ENCODE data around the gene CLK4.

The CLK4 gene

DNA sequence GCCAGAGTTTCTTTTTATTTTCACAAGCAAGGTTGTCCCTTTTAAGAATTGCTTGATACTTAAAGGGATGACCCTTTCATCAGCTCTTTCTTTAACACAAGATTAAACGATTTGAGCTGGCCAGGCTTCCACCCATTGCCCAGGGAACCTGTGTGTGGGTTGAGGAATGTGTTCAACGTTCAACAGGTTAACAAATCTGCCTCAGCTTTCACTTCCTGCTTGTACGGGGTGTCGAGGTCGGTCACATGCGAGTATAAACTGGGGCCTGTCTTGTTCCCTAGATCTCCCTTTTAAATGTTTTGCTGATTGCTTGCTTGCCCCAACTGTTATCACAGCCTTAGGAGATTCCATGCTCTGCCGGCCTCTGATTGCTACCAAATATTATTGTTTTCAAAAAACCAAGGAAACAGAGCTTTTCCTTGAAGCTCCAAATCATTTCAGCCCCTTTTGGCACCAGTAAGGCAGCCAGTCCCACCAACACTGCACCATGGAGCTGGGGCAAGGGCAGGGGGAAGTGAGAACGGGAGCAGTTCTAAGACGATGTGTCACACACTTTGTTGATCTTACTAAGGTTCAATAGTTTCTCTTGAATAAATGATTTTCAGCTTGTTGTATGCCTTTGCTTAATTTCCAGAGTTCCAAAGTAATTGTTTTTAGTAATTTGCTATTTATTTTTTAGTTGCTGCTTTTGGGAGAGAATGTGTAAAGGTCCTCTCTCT, 10.7 kb upstream of the CLK4 start:
- DNase-seq (ENCODE audit: low read depth): no peak

DNA sequence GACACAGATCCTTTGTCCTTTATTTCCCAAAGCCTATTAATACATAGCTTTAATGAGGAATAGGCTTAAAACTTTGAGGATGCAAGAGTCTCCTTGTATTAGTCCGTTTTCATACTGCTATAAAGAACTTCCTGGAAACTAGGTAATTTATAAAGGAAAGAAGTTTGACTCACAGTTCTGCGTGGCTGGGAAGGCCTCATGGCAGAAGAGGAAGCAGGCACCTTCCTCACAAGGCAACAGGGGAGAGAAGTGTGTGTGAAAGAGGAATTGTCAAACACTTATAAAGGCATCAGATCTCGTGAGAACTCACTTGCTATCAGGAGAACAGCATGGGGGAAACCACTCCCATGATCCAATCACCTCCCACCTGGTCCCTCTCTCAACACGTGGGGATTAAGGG, 5.4 kb upstream of the CLK4 start:
- DNase-seq (ENCODE audit: low read depth): no peak

GRCh38 chr5:178630951-178631350, 4.1 kb upstream of the CLK4 start:
- no peak for DNase-seq (ENCODE audit: low read depth)

- DNase-seq (ENCODE audit: low read depth): no peak
Measured at GRCh38 chr5:178630475-178630930, 3.7 kb upstream of the CLK4 start.

DNA sequence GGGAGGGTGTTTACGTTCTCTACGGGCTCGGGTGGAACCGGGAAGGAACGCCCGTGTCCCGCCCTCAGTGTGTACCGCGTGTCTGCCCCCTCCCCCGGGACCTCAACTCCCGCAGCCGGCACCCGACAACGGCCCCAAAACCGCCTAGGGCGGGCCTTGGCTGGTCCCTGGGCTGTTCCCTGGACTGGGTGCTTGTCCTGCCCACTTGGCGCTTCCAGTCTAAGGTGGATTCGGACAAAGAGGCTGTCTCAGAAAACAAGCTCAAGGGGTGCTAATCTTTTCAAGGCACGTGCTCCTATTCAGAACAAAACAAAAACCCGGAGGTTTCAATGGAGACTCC, 379 bp upstream of the CLK4 start:
- no peak for DNase-seq (ENCODE audit: low read depth)

DNA sequence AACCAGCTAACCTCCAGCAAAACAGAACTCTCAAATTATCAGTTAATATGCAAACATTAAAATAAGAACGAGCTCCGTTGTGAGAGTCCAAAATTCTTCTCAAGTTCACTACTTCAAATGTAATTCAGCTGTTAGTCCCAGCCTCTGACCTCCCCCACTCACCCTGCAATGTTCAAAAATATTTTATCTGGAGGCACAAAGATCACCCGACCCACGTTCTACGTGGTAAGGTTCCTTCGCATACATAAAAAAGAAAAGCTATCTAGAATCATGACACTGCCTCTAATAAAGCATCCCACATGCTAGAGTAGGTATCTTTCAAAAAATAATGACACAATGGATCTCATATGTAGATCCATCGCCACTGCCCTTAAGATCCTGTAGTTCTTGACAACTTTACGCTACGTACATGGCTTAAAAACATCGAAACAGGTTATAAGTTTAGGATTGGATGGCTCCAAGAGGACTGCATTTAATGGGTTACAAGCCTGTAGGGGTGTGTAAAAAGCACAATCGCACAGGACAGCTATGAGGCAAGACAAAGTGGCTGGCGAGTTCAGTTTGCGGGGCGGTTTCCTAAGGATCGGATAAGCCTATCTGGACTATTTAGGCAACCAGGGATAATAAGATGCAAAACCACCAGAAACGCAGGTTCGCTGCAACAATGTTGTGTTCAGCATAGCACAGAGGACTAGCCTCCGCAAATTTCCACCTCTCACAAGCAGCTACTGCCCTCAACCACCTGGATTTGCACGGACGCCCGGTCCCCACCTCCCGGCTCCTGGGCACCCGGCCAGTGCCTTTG, 969 bp downstream of the CLK4 start:
- DNase-seq (ENCODE audit: low read depth): peak; percentile 0

DNA sequence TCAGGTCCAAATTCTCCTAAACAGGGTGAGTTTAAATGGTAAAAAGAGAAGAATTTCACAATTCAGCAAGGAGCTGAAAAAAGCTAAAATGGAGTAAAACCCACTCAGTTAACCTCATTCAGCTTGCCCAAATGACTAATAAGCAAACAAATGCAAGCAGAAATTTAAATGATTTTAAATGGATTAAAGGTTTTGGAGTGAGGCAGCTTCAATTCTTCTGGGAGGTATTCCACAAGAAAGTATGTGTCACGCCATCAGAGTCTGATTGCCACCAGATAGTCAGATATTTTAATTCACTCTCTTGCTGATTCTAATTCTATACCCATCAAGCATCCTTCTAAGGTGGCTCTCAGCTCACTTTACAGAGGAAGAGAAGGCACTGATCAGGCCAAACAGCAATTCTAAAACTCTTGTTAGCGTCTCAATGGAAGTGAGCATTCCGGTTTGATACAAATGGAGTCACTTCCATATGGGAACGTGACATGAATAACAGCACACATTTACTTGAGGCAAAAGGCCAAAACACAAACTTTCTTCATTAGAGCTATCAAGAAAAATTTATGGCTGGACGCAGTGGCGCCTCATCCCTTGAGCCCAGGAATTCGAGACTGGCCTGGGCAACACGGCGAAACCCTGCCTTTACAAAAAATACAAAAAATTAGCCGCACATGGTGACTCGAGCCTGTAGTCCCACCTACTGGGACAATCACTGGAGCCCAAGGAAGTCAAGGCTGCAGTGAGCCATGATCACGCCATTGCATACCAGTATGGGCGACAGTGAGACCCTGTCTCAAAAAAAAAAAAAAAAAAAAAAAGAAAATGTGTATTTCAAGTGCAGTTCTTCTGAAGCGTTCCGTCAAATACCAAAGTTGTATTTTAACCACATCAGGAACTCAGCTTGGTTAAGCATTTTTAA, 2.0 kb downstream of the CLK4 start:
- no peak for DNase-seq (ENCODE audit: low read depth)

DNA sequence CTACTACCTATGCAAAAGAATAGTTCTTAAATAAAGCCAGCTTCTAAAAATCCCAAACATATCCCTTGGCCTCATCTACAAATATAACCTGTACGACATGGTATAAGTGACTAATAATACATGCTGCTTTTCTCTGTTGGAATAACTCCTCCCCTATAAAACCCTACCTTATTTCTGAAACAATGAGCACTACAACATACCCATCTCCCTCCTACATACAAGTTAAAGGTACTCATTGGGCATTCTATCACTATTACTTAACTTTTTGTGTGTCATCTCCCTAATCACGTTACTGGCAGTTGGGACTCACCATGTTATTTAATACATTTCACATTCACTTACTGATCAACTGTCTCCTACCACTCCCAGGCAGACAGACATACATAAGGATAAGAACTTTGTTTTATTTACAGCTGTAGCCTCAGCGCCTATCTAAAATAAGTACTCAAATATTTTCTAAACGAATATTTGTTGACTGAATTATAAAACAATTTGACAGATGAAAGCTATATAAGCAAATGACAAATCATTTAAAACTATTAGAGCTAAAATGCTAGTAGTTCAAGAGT, 4.1 kb downstream of the CLK4 start:
- DNase-seq (ENCODE audit: low read depth): no peak

GRCh38 chr5:178619390-178619789, 7.5 kb downstream of the CLK4 start:
- DNase-seq (ENCODE audit: low read depth): no peak

DNA sequence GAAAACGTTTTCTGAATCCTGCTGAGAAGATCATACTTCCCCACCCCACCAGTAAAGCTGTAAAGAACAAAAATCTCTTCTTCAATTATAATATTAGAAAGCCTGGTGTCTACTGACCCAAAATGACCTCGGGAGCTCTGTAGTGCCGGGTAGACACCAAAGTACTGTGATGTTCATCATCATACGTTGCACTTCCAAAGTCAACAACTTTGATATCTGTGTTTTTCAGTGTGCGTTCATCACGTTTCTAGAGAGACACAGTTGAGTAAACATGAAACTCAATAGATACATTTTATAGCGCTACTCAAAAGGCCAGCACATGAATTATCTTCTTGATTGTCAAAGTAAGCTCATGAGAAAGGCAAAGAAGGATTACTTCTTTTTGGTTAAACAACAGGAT, 14.6 kb downstream of the CLK4 start:
- DNase-seq (ENCODE audit: low read depth): no peak

DNA sequence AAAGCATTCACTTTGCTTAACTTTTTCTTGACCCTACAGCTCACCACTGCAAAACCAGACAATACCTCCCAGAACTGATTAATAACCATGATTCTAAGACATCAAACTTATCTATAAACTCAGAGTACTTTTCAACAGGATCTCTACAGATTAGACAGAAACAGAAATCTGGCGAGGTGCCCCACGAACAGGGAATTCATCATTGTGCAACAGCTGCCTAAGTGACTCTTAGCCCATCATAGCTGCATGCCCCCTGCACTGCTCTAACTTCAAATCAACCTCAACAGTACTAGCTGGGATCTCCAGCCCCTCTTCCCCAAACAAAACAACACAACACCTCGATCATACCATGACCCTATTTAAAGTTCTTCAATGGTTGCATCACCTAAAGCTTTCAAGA, 20.6 kb downstream of the CLK4 start:
- DNase-seq (ENCODE audit: low read depth): no peak

DNA sequence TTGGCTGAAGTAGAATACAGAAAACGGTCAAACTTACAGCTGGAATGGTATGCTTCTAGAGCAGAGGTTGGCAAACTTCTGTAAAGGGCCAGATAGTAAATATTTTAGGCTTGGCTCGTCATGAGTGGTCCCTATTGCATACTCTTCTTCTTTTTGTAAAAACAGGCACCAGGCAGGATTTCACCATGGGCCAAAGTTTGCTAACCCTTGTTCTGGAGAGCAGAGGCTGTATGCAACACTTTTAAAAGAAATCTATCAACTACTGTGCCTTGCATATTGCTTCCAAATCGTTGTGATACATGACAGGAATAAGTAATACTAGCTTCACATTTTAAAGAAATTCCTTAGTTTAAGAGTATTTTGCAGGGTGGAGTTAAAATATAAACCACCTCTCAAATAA, 21.1 kb downstream of the CLK4 start:
- no peak for DNase-seq (ENCODE audit: low read depth)

DNA sequence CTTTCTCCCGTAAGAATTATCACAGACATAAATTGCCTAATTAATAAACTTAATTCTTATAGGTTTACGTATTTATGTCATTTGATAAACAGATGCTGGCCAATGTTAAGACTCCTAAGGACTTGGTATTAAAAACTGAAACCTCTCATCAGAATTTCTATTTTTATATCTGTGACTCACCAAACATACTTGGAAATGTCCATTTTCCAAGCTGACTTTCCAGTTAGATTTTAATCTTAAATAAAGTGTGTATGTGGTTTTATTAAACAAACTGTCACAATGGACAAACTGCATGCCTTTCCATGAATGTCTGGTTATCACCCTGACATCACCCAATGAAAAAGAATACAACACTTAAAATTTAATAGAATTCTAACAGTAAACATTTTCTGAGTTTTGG, 24.1 kb downstream of the CLK4 start:
- no peak for DNase-seq (ENCODE audit: low read depth)

GRCh38 chr5:178595750-178596149, 31.1 kb downstream of the CLK4 start:
- DNase-seq (ENCODE audit: low read depth): no peak

DNA sequence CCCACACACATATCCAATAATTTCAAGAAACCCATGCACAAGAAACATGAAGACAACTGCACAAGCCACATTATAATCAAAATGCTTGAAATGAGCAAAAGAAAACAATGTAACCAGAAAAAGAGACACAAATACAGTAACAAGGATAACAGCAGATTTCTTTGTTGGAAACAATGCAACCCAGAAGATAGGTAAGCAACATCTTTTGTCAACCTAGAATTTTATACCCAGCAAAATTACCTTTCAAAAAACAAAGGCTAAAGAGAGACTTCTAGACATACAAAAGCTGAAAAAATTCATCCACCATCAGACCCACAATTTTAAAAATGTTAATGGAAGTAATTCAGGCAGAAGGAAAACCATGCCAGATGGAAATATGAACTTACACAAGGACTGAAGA, 31.7 kb downstream of the CLK4 start:
- DNase-seq (ENCODE audit: low read depth): no peak

GRCh38 chr5:178590924-178591423, 35.9 kb downstream of the CLK4 start:
- DNase-seq (ENCODE audit: low read depth): no peak

GRCh38 chr5:178590141-178590923, 36.5 kb downstream of the CLK4 start, which contains the start of gene COL23A1:
COL23A1 (minus strand) TSS chr5:178590393.
- no peak for DNase-seq (ENCODE audit: low read depth)

- no peak for DNase-seq (ENCODE audit: low read depth)
Measured at GRCh38 chr5:178589180-178590140, 37.4 kb downstream of the CLK4 start.

DNA sequence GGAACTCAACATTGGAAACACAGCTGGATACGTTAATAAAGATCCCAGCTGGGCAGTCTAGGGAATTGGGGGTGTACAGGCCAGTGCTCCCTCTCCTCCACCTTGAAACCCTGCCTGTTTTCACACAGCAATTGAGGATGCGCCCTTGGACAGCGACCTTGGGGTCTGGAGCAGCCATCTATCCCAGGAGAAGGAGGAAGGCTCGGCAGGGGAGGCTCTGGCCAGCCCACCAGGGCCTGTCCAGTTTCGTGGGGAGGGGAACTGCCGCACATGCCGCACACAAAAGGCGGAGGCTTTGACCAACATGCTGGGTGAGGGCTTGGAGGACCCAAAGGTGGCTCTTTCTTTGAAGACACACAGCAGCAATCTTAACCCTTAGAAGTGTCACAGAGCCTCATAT, 38.1 kb downstream of the CLK4 start:
- no peak for DNase-seq (ENCODE audit: low read depth)

Measured in stimulated activated CD8-positive, alpha-beta memory T cell treated with anti-CD3 and anti-CD28 coated beads, Interleukin-7, amount 100 ng/mL, for 24 hours (primary cell).